HuH-7 (cell line): ENCODE data around the gene LBP.
"Not testable (repeated sequence)": the region's sequence is repeated elsewhere in the genome, so short reads cannot be mapped to it uniquely, and the experiment has no call there.

Experiments used
- DNase-seq: peaks from one replicate; pipeline ENCODE4 v3.0.0; 2011; ENCODE audit warnings: low spot score

Gene LBP

DNA sequence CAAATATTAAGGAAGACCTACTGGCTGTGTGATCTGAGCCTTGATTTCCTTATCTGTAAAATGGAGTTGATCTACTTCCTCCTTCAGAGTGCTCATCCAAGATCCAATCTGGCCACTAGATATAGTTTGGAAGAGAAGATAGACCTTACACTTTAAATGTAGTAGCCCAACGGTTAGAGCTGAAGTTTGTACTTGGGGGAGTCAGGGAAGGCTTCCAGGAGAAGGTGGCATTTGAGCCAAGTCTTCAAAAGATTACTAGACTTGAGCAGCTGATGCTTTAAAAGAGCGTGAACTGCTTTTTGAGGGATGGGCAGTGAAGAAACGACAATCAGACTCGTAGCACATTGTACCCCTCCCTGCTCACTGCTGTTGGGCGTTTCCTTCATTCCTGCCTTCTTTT lies 3.6 kb downstream of the LBP start:
- DNase-seq = no peak

- no peak for DNase-seq
These were observed 4.8 kb downstream of the LBP start for GRCh38 chr20:38350879-38351775.

- no peak for DNase-seq
These were observed 7.0 kb downstream of the LBP start for GRCh38 chr20:38353316-38353715.

DNA sequence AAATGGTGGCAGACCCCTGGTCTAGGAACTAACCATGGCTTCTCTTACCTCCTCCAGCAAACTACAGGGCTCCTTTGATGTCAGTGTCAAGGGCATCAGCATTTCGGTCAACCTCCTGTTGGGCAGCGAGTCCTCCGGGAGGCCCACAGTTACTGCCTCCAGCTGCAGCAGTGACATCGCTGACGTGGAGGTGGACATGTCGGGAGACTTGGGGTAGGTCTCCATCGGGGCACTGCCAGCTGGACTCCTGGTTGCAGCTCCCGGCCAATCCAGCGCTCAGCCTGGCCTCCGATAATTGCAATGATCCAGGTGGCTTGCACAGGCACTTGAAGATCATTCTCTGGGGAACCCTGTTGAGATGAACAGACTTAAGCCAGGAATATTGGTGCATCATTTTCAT lies 7.9 kb downstream of the LBP start:
- DNase-seq = no peak

DNA sequence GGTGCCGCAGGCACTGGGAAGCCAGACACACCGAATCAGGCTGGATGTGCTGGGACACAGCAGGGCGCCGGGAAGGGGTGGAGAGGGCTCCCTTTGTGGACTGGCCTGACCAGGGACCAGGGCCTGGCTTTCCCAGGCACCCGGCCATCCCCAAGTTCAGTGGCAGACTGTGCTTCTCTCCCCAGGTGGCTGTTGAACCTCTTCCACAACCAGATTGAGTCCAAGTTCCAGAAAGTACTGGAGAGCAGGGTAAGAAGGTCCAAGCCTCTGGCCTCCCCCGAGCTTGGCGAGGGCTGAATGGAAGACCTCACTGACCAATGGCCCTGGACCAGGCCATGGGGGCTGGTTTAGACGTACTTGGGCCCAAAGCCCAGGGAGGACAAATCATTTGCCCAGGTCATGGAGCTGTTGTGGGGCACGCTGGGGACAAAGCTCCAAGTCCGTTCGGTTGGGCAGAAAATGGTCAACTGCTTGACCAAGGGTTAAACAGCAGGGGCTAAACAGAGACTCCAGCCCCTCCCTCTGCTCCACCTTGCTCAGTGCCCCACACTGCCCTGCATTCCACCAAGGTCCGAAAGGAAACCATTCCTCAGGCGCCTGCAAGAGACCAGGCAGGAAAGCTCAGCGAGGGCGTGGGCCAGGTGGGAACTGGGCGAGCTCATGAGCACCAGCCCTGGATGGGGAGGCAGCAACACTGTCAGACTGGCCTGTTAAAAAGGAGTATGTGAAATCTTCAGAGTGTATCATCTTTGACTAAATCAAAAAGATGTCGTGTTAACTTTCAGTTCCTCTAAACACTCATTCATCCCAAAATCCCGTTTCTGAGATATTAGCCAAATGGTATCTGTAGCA lies 9.1 kb downstream of the LBP start:
- no peak for DNase-seq

DNA sequence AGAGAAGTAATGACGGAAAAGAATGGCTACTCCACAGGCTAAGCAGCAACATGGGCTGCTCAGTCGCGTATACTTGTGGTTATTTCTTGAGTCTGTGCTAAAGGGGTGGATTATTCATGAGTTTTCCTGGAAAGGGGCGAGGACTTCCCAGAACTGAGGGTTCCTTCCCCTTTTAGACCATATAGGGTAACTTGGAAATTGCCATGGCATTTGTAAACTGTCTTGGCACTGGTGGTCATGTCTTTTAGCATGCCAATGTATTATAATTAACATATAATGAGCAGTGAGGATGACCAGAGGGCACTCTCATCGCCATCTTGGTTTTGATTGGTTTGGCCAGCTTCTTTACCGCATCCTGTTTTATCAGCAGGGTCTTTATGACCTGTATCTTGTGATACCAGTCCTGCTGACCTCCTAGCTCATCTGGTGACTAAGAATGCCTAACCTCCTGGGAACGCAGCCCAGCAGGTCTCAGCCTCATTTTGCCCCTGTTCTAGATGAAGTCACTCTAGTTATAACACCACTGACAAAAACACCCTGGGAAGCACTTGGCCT lies 11.4 kb downstream of the LBP start:
- no peak for DNase-seq

DNA sequence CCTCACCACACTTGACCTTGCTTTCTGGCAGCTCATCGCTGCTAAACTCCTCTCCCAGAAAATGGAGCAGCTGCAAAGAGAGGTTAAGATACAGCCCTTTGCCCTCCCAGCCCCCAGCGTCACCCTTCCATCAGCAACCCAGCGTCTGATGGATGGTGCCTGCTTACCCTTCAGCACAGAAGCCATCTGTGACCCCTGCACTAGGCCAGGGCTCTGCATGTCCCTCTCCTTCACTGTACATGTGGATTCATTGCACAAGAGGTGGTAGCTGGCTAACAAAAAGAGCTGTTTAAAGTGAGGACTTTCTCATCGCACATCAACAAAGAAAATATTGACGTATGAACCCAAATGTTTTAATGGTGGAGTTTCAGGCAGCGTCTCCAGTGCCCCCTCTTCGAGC lies 12.3 kb downstream of the LBP start:
- no peak for DNase-seq

- no peak for DNase-seq
These were observed 16.9 kb downstream of the LBP start for GRCh38 chr20:38363004-38363747.

GRCh38 chr20:38369389-38369788 lies 23.1 kb downstream of the LBP start:
- no peak for DNase-seq

DNA sequence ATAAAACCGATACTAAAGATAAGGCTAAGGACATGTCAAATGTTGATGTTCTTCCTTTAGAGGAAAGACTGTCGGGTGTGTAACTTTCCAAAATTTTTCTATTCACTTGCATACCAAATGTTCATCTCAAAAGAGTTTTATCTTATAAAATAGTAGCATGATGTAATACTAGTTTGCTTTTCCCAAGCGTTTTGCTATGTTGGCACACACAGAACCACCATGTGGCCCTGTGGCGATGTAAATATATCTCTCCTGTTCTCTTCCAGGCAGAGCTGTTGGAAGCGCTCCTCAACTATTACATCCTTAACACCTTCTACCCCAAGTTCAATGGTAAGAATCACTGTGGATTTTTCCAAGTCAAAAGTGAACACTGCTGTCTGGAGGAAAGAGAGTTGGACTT lies 26.5 kb downstream of the LBP start:
- no peak for DNase-seq

- peak; percentile 62 for DNase-seq
These were observed 27.1 kb downstream of the LBP start for GRCh38 chr20:38373231-38373867.

- no peak for DNase-seq
These were observed 27.6 kb downstream of the LBP start for GRCh38 chr20:38373898-38374297.

GRCh38 chr20:38377039-38377685 lies 30.9 kb downstream of the LBP start:
- DNase-seq = no peak

DNA sequence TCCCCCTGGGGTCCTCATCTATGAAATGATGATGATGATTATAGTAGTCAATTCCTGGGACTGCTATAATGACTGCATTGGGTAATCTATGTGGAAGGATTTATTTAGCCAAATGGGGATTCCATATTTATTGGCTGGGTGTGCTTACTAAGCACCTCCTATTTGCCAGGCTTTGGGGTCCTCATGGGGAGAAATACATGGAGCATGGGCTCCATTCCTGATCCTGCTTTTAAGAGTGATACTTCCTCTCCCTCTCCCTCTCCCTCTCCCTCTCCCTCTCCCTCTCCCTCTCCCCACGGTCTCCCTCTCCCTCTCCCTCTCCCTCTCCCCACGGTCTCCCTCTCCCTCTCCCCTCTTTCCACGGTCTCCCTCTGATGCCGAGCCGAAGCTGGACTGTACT lies 31.6 kb downstream of the LBP start:
- not testable (repeated sequence) for DNase-seq

DNA sequence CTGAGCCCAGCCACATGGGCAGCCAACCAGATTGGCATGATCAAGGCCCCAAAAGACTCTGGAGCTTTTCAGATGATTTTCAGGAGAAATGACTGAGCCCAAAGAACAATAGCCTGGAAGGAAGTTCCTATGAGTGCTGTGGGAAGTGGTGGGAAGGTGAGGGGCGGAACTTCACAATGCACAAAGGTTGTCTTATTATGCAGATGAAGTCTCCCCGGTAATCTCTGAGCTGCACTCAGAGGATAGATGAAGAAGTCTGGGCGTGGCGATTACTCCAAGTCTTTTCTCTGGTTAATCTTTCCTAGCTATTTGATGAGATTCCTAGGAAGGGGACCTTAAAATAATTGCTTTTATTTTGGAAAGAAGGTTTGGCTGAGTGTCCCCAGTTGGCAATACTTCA lies 36.9 kb downstream of the LBP start:
- no peak for DNase-seq

GRCh38 chr20:38386004-38386403 lies 39.7 kb downstream of the LBP start:
- no peak for DNase-seq

DNA sequence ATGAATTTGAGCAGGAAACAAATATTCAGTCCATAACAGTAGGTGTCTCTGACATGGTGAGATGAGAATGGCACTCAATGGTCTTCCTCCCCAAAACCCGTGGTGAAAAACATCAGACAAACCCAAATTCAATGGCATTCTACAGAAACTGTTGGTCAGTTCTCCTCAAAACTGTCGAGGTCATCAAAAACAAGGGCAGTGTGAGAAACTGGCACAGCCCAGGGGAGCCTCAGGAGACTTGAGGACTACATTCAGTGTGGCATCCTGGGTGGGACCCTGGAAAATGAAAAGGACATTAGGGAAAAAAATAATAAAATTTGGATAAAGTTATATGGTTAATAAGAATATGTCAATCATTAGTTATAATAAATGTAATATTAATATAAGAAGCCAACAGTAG lies 40.6 kb downstream of the LBP start:
- no peak for DNase-seq

DNA sequence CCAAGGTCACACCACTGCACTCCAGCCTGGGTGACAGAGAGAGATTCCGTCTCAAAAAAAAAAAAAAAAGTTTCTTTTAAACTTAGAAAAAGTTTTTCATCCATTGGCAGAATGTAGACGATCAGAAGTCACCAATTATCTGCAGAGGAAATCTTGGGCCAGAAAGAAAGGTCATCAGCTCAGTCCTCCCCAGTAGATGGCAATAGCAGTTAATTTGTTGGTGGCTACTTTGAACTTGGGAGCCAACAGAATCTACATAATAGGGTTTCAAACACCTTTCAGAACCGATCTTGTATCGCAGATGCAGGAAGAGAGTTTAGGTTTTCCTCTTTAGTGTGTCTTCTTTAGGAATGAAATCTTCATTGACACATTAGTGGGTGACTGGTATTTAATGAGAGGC lies 41.7 kb downstream of the LBP start:
- no peak for DNase-seq

DNA sequence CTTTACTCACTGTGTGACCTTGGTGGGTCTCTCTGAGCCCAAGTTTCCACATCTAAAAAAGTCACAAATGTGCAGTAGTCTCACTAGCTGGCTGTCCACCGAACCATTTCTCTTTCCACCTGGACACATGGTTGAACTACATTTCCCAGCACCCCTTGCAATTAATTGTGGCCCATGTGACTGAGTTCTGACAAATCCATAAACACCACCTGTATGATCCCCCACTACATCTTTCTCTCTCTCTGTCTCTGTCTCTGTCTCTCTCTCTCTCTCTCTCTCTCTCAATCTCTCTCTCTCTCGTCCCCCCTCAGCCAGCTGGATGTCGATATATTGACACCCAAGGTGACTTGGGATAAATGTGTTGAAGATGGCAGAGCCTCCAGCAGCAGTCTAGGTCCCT lies 46.1 kb downstream of the LBP start:
- DNase-seq = no peak

GRCh38 chr20:38393259-38393658 lies 47.0 kb downstream of the LBP start:
- DNase-seq = no peak

DNA sequence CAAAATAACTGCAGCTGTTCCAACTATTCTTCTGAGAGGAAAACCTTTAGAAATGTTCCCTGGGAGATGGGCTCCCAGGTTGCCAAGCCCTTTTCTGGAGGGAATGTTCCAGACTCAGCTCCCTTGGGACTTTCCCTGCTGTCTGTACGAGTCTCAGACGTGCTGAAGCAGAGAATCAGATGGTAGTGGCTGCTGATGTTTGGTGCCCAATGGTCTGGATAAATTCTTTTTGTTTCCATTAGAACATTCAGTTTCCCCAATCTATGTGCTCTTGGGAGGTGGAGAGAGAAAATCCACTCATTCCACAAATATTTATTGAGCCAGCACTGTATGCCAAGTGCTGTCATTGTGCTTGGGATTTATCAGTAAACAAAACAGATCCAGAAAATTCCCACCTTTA lies 48.9 kb downstream of the LBP start:
- DNase-seq = no peak
